ENCODE data around the gene KIF5C.
A peak's percentile ranks its signal among the peaks of the same experiment; 100 is the strongest.

KIF5C gene

DNA sequence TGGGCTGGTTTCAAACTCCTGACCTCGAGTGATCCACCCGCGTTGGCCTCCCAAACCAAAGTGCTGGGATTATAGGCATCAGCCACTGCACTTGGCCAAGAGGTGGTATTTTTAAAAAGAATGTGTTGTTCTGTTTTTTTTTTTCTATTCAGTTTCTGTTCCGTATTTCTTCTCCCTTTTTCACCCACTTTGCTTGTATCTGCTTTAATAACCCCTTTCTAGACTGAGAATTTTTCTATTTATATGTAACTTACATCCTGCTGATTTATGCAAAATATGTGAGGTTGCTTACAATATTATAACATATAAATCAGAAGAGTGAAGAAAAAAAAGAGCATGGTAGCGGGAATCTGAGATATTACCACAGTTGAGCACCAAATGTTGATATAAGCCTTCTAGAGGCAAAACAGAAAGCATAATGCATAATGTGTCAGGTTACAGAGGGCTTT is 146.3 kb downstream of the KIF5C start:
- no peak for DNase-seq

DNA sequence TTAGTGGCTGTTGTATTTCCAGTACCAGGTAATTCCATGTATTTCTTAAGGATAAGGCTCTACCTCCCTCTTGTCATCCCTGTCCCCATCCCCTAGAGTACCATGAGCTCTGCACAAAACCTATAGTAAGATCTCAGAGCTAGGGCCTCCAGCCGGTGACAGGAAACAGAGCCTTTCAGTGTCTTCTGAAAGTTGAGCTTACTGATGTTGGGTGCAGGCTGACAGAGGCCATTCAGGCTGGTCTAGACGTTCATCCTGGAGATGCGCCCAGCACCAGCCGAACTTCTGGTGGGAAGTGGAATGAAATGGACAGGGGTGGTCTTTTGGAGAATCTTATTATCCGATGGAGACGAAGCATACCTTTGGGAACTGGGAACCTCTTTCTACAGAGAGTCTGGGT is 146.7 kb downstream of the KIF5C start:
- DNase-seq, result no peak

DNA sequence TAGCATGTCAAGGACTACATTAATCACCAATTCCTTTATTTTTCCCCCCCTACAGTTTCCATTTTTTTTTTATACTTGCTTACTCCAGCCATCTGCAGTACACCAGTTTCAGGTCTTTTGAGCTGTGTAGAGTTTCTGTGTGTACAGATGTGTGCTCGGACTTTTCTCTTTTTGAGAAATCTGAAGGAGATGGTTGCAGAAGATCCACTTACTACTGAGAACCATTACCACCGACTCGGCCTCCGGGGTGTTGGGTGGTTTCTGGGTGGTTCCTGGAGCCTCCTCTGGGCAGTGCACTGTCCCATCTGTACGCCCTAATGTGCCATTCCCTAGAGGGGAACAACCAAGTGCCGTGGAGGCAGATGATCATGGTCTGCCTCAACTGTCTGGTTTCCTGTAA is 148.1 kb downstream of the KIF5C start:
- no peak for DNase-seq

DNA sequence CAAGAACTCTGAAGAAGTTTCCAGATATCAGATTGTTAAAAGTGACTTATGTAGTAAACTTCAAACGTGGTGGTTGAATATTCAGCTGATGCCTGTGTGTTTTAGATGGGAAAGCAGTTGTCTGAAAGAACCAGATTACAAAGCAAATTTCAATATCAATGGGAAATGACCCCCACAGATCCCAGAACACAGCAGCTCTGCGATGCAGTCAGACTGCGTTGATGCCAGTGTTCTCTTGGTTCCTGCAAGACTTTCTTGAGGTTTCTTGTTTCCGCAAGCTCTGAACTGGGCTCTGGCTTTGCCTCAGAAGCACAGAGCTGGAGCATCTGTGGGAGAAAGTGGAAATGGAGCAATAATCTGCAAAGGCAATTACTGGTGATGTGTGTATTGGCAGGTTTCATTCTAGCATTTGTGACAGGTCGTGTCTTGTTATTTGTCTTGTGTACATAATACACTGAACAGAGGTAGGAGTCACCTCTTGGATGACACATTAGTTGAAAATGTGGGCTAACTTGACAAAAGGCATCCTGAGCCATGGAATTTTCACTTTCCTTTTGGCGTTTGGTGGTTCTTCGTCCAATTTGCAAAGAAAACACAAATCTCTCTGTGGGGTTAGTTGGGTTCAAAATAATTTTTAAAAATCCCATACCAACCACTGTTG is 152.7 kb downstream of the KIF5C start:
- no peak for DNase-seq

DNA sequence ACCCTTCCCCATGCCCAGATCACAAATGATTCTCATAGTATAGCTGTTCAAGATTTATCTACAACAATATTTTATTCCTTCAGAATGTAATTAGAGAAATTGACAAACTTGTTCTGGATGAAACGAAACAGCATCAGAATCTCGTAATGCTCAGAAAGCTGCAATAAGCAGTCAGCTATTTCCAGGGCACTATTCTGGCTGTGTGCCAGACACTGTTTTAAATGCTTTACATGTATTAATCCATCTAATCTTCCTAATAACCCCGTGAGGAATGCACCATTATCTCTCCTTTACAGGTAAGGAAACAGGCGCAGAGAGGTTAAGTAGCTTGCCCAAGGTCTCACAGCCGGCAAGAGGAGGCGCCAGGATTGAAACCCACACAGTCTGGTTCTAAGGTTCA is 153.3 kb downstream of the KIF5C start:
- no peak for DNase-seq

DNA sequence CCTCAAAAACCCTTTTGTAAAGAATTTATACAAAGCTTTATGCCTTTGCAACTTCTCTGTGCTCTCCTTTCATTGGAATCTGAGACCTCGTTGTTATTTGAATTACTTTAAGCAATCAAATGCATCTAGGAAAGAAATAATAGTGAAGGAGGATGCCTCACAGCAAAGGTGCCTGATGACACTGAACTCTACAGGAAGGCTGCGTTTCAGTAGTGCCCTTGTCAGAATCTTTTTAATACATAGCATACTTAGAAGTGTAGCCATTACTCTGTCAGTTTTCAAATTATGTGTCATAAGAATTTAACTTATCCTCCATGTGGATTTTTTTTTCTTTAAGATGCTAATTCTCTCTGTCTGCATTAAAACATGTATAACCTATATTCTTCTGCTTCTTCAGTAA is 153.9 kb downstream of the KIF5C start:
- DNase-seq, result no peak

DNA sequence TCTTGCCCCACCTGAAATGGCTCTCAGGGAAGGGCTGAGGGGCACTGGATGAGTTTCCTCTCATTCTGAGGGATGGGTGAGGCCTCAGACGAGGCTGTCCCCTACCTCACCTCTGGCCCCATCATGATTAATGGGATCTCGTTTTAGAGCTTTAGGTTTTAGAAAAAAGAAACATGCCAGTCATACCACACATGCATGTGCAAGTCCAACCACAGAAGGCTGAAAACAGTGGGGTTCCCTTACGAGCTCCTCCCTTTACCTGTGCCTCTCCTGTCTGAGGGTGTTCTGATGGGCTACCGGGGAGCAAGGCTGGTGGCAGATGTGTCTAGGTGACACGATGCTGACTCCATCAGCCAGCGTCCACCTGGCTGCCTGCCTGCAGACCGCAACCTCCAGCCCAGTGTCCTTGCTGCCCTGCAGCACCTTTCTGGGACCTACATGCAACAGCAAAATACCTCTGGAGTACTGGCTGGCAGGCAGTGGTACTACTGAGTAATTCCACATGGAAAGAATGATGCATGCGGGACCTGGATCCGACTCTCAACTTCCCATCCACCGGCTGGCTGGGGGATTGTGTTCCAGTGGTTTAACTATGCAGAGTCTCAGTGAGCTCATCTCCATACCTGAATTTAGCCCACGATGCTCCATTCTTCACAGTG is 154.4 kb downstream of the KIF5C start:
- DNase-seq, result no peak

DNA sequence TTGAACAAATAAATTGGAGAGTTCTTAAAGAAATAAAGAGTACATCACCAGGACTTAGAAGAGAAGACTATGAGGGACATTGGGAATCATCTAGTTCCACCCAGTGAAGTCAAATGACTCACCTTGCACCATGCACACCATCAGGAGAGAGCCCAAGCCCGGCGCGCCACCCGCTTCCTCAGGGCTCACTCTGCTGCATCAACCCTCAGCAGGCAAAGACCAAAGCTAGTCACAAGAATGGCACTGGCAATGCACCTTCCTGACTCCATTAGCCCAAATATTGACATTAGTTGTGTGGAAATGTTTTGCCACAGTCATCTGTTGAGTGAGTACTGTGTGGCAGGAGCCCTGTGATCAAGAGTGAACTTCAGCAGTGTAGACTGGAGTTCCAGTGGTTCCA is 156.4 kb downstream of the KIF5C start:
- no peak for DNase-seq

DNA sequence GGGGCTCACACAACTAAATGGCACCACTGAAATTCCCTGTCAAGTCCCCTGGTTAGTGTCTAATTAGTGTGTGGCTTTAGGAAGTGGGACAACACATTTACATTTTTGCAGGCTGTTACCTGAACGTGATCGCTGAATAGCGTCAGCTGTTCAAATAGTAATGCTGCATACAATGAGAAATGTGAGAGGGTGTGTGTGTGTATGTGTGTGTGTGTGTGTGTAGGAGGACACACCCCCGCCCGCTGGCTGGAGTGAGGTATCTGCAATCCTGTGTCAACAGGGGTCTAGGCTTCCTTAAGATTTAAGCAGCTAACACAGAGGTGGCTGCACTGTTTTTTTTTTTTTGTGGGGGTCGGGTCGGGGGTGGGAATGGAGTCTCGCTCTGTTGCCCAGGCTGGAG is 158.7 kb downstream of the KIF5C start:
- DNase-seq, result peak; percentile 11

DNA sequence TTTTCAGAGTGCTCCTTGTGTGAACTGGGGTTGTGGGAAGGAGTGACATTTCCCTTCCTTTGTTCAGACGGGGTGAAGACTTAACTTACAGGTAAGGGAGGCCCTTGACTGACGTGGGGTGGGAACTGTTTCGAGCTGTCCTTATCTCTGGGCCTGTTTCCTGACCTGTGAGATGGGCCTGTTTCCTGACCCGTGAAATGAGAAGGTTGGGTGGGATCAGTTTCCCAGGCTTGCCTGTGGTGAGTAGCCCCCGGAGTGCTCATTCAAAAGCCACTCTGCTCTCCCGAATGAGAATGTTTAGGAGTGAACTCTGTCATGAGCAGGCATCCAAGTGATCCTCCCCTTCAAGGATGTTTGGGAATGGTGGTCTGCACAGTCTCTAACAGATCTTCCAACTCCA is 159.4 kb downstream of the KIF5C start:
- no peak for DNase-seq

DNA sequence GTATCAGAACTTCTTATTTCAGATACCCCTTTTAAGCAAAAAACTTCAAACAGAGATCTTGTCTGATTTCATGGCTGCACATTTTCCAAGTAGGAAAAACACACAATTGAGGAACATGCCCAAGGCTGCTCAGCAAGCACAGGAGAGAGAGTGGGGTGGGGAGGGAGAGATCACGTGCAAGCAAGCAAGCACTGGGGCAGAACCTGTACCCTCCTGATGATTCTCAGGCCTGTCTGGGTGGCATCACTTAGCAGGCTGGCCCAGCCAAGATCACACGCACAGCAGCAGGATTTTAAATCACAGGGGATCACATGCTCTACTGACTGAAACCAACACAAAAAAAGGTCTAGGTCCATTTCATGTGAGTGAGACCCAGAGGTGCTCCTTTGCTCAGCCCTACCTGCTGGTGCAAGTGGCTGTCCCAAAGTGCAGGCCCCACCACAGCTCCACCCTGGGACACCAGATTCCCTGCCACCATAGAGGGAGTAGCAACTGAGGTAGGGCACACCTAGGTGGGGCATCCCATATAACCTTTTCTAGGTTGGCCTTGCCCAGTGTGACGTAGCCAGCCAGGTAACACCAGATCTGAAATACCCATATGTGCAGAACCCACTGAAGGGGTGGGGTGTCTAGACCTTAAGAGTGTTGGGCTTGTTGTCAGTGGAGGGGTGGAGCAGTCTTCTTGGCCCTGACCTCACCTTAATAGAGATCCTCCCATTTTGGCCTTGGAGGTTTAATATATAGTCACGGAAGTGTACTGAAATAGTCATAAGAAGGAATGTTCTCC is 161.7 kb downstream of the KIF5C start:
- no peak for DNase-seq

DNA sequence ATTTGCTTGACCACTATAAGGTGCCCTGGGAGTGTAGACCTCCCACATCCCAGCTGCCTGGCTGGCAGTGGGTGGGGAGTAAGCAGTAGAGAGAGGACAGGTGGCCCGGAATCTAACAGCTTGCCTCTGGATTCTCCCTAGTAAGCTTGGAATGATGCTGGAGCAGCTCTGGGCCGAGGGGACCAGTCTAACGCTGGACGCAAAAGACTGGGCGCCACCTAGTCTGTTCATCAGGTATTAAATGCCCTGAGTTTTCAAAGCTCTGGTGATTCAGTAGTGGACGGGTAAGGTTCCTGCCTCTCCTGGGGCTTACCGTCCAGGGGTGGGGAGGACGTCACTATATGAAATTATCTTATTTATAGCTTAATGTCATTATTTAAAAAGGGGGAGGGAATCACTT is 162.8 kb downstream of the KIF5C start:
- no peak for DNase-seq

DNA sequence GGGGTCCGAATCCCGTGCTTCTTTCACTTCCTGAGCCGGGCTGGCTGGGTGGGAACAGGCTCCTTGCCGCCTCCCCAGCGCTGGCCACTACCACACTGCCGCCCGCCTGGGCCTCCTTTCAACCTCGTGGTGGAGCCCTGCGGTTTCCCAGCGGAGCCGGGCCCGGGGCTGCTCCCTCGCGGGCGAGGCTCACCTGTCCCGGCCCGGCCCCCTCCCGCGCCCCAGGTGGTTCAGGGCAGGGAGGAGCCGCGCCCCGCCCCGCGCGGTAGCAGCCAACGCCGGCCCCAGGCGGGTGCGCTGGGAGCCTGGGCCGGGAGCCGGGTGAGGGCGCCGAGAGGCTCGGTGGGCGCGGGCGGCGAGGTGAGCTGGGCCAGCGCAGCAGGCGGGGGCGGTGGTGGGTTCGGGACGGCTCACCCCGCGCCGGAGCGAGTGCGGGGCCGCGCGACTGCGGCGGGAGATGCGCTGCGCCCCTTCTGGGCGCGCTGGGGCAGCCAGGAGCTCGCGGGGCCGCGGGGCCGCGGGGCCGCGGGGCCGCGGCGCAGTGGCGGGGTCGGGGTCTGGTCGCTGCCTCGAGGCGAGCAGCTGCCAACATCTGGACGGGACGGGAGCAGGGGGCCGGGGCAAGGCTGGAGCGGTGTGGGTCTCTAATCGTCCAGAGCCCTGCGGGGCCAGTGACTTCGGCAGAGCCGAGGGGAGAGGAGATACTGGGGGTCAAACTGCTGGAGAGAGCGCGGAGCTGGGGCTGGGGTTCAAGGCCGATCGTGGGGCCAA is 163.6 kb downstream of the KIF5C start, which contains the start of gene LYPD6B:
Gene LYPD6B (plus strand): TSS at position 258 of the 771 bp plus-strand sequence. CDS start 92,250 bp downstream, outside the sequence.
- no peak for DNase-seq

DNA sequence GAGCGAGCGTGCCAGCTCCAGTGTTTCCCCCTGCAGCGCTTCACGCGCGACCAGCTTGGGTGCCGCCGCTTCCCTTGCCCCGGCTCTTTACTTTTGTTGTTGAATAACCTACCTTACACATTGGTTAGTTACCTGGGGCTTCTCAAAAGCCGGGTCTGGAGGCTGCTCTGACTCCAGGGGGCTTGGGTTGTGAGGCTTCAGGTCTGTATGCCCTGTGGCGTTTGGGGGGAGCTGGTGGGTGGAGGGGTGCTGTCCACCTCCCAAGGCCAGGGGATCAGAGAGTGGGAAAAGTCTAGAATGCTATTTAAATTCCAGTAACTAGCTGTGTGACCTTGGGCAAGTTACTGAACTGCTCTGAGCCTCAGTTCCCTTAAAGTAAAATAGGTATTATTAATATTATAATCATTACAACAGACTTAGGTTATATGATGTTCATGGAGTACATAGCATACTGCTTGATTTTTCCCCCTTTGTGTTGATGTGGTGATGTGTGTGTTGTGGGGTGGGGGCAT is 164.2 kb downstream of the KIF5C start:
- DNase-seq, result no peak

DNA sequence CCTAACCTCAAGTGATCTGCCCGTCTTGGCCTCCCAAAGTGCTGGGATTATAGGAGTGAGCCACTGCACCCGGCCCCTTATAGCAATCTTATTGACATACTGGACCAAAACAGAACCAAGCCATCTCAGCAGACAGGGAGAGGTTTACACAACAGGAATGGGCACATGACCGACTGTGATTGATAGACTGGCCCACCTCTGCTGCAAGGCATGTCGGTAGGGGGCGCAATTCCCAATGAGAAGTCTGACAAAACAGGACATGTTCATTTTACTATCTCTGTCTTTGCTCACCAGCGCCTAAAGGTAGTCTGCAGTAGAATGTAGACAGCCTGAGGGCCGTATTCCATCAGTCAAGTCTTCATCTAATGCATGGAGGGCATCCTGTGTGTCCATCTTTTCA is 165.4 kb downstream of the KIF5C start:
- DNase-seq, result no peak

DNA sequence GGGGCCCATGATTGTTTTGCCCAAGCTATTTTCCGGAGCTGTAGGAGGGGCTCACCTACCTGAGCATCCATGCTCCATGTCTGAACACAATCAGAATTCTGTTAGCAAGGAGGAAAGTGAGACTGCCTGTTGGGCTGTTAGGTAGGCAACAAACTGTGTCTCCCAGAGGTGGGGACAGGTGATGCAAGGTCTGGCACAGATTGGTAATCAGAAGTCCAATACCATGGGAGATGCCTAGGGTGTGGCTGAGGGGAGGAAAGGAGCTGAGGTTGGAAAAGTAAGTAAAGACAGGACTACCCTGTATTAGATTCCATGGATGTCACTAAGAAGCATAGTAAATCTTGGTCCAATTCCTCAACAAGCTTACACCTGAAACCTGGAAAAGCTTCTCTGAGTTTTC is 166.5 kb downstream of the KIF5C start:
- no peak for DNase-seq

DNA sequence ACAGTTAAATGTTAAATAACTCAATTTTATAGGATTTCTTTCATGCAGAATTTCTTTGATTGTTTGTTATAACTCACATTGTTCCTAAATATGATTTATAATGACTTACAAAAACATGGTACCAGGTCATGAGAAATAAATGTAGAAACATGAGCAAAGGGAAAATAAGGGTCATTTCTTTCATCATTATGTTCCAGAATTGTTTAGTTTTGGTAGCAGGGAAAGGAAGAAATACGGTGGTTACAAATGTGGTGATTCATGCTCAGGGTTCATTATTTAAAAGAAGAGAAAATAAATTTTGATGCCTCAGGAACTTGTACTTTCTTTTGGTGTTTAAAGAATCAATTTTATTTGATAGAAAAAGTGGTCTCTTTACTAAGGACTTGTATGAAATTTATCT is 167.9 kb downstream of the KIF5C start:
- DNase-seq, result no peak

DNA sequence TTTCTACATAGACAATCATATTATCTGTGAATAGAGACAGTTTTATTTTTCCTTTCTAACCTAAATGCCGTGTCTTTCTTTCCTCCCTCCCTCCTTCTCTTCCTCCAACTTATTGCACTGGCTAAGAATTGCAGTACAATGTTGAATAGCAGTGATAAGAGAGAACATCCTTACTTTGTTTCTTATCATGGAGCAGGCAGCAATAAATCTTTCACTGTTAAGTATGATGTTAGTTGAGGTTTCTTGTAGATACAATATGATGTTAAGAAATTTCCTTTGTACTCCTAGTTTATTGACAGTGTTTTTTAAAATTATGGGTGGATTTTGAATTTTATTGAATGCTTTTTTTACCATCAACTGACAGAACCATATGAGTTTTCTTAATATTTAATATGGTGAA is 169.5 kb downstream of the KIF5C start:
- DNase-seq, result no peak

DNA sequence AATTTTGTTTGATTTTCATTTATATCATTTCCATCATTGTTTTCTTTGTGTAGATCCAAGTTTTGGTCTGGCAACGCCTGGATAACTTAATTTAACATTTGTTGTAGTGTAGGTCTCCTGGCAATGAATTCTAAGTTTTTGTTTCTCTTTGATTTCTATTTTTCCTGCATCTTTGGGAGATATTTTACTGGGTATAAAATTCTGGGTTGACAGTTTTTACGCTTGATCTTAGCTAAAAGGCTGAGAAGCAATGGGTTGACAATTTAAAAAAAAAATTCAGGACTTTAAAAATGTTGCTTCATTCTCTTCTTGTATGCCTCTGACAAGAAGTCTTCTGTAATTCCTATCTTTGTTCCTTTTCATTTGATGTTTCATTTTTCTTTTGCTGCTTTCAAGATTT is 172.1 kb downstream of the KIF5C start:
- DNase-seq, result no peak

DNA sequence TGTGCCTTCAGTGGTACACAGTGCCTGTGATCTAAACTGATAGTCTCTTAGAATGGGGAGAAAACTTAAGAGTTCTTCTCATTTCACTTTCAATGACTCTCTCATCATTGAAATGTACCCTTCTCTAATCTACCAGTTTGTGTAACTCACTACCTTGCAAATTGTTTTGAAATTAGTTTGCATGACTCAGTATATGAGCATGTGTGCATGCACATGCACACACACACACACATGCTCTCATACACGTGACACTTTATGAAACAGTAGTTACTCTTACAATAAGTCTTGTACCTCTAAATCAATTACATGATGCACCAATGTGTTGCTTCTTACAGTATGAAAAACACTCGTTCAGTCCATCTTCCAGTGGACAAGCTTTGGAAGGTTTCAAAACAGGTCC is 174.1 kb downstream of the KIF5C start:
- no peak for DNase-seq

DNA sequence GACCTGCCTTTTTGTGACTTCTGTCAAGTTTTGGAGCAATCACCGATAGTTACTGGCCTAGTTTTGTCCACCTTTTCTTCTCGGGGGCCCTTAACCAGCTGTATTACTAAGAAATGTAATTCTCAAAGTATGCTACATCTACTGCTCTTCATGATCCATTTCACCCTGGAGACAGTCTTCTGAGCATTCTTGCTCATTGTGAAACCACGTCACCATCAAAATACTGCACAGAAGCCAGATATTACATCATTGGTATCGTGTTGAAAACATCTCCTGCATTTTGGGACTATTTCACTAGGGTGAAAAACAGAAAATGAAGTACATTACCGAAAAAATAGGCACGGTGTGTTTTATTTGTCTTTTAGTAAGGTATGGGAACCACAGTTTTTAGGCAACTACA is 175.2 kb downstream of the KIF5C start:
- DNase-seq, result no peak

DNA sequence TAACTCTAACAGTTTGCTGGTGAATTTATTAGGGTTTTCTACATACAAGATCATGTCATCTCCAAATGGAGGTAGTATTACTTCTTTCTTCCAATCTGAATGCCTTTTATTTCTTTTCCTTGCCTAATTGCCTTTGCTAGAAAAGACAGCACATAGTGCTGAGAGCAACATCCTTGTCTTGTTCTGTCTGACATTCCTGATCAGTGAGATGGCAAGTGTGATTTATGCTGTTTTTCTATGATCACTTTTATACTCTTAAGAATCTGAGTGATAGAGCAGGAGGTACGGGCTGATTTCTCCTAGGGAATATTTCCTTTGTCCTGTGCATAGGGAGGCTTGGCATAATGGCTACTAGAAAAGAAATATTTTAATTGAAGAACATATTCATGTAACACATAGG is 180.7 kb downstream of the KIF5C start:
- DNase-seq, result no peak

All from SHP77 treated with DMSO at 0.1 percent for 48 hours (cell line).